HCT116 (cell line): Measurements from ENCODE around the gene SPEN. TPM values are rescaled to one million over a fixed set of nuclear protein-coding genes. Genes with fewer than 3 reads are reported as not detected.

Experiments used
- ATAC-seq: fragments of 200-7000 bp; cut with Tn5 transposase; 2 replicates; pipeline ENCODE4 v1.9.1; 2020; ENCODE audit warnings: mild to moderate bottlenecking, moderate library complexity
- BruUV-seq: library from RNA; stranded (reverse); fragments of 400-500 nt; replicated peaks from 2 replicates; lab custom pipeline; 2021; lab: Mats Ljungman, UMichigan
- CTCF ChIA-PET: fragments of 300-600 bp; sonication (Branson Sonifier 250); formaldehyde crosslinking; loops from one replicate; lab custom pipeline; 2021; ENCODE audit warnings: antibody characterized with exemption; lab: Charles Lee
- POLR2A ChIA-PET: fragments of 300-600, 350-600 bp; sonication (Branson Sonifier 250); formaldehyde crosslinking; loops from one replicate; lab custom pipeline; 2021; ENCODE audit warnings: antibody characterized with exemption; lab: Charles Lee
- RAD21 ChIA-PET, 2 experiments: fragments of 300-600 bp; sonication (Branson Sonifier 250); formaldehyde crosslinking; loops; one replicate each; lab custom pipeline; 2023; ENCODE audit warnings: low total read pairs in 2 of 2; ENCODE audit not compliant: uncharacterized antibody in 2 of 2, unreplicated experiment in 2 of 2, low non-redundant PET in 1 of 2; lab: Charles Lee
- DNase-seq: peaks from one replicate; pipeline ENCODE4 v3.0.0-alpha.2; 2010; ENCODE audit warnings: low read depth, low spot score
- H2AFZ ChIP-seq: fragments of 200-600 bp; shearing (Covaris generic), sonication (generic); 2 replicates; pipeline ENCODE4 v1.6.1; 2017; ENCODE audit warnings: low read depth, mixed run types, mixed read lengths, antibody characterized with exemption, low read length; ENCODE audit not compliant: poor library complexity, severe bottlenecking
- H3K27ac ChIP-seq: 2 replicates; pipeline ENCODE4 v1.5.1; 2012; ENCODE audit warnings: low read depth, low read length
- H3K27me3 ChIP-seq: fragments of 200-600 bp; sonication (generic); 2 replicates; pipeline ENCODE4 v1.6.1; 2016; ENCODE audit warnings: mixed run types, low read length, mixed read lengths; ENCODE audit not compliant: insufficient read depth
- H3K36me3 ChIP-seq, 2 experiments: fragments of 200-500 bp in 1 of 2; fragments of 200-600 bp in 1 of 2; sonication (Bioruptor generic) in 1 of 2; sonication (generic) in 1 of 2; 2 replicates each; pipeline versions ENCODE4 v1.5.1 to v1.6.1; 2014 to 2016; ENCODE audit warnings: low read length in 2 of 2, inconsistent platforms in 1 of 2, mixed read lengths in 1 of 2, mixed run types in 1 of 2; ENCODE audit not compliant: insufficient read depth in 2 of 2, control insufficient read depth in 1 of 2
- H3K4me1 ChIP-seq, 2 experiments: fragments of 200-600 bp in 1 of 2; sonication (generic) in 1 of 2; 2 replicates each; pipeline versions ENCODE4 v1.5.1 to v1.6.1; 2012 to 2017; ENCODE audit warnings: low read length in 2 of 2, inconsistent platforms in 1 of 2, mild to moderate bottlenecking in 1 of 2, mixed read lengths in 1 of 2, mixed run types in 1 of 2, moderate library complexity in 1 of 2; ENCODE audit not compliant: insufficient read depth in 2 of 2, control insufficient read depth in 1 of 2
- H3K4me2 ChIP-seq: fragments of 200-600 bp; sonication (generic); 2 replicates; pipeline ENCODE4 v1.6.1; 2017; ENCODE audit warnings: mixed run types, low read length, mixed read lengths
- H3K4me3 ChIP-seq, 2 experiments: fragments of 200-600 bp in 1 of 2; sonication (generic) in 1 of 2; replicated peaks in 1 of 2; 2 replicates each; pipeline ENCODE4 v1.5.1; 2011 to 2016; ENCODE audit warnings: low read length in 2 of 2, control low read depth in 1 of 2, low read depth in 1 of 2, mild to moderate bottlenecking in 1 of 2, mixed read lengths in 1 of 2, mixed run types in 1 of 2
- H3K79me2 ChIP-seq: fragments of 200-600 bp; sonication (generic); 2 replicates; pipeline ENCODE4 v1.6.1; 2017; ENCODE audit warnings: mild to moderate bottlenecking, mixed run types, low read length, moderate library complexity, mixed read lengths; ENCODE audit not compliant: insufficient read depth
- H3K9ac ChIP-seq: fragments of 200-600 bp; sonication (generic); 2 replicates; pipeline ENCODE4 v1.6.1; 2016; ENCODE audit warnings: low read length, mixed read lengths
- H3K9me2 ChIP-seq: fragments of 200-600 bp; sonication (generic), shearing (Covaris generic); 2 replicates; pipeline ENCODE4 v1.6.1; 2017; ENCODE audit warnings: mixed run types, mild to moderate bottlenecking, moderate library complexity; ENCODE audit not compliant: insufficient read depth
- H3K9me3 ChIP-seq, 2 experiments: fragments of 200-500 bp in 1 of 2; fragments of 200-600 bp in 1 of 2; sonication (Bioruptor generic) in 1 of 2; sonication (generic) in 1 of 2; 2 replicates each; pipeline ENCODE4 v1.6.1; 2014 to 2017; ENCODE audit warnings: low read length in 2 of 2, mixed read lengths in 2 of 2, inconsistent platforms in 1 of 2, low read depth in 1 of 2, mild to moderate bottlenecking in 1 of 2, mixed run types in 1 of 2, moderate library complexity in 1 of 2; ENCODE audit not compliant: control insufficient read depth in 1 of 2, insufficient read depth in 1 of 2
- H4K20me1 ChIP-seq: fragments of 200-600 bp; sonication (generic), shearing (Covaris generic); 2 replicates; pipeline ENCODE4 v1.6.1; 2017; ENCODE audit warnings: mixed run types, mild to moderate bottlenecking, moderate library complexity; ENCODE audit not compliant: insufficient read depth
- CBX3 ChIP-seq: IDR thresholded peaks from 2 replicates; pipeline ENCODE4 v1.6.1; 2012; ENCODE audit warnings: low read depth
- CEBPB ChIP-seq: IDR thresholded peaks from 2 replicates; pipeline ENCODE4 v1.6.1; 2012; ENCODE audit warnings: low read depth
- EZH2 ChIP-seq: fragments of 200-600 bp; sonication (generic); IDR thresholded peaks from 2 replicates; pipeline ENCODE4 v1.6.1; 2017; ENCODE audit warnings: antibody characterized with exemption, mixed run types
- FOSL1 ChIP-seq: IDR thresholded peaks from 2 replicates; pipeline ENCODE4 v1.6.1; 2012; ENCODE audit warnings: low read depth
- JUND ChIP-seq: IDR thresholded peaks from 2 replicates; pipeline ENCODE4 v1.6.1; 2012
- POLR2A ChIP-seq: IDR thresholded peaks from 2 replicates; pipeline ENCODE4 v1.7.0; 2011; ENCODE audit warnings: borderline replicate concordance; ENCODE audit not compliant: insufficient read depth, insufficient read length; ENCODE audit errors: extremely low read depth
- POLR2AphosphoS5 ChIP-seq: IDR thresholded peaks from 2 replicates; pipeline ENCODE4 v1.6.1; 2011; ENCODE audit warnings: mild to moderate bottlenecking, low read depth, low read length, moderate library complexity
- SIN3A ChIP-seq: IDR thresholded peaks from 2 replicates; pipeline ENCODE4 v1.6.1; 2012; ENCODE audit warnings: low read depth
- SP1 ChIP-seq: IDR thresholded peaks from 2 replicates; pipeline ENCODE4 v1.6.1; 2012; ENCODE audit warnings: low read depth
- SRF ChIP-seq: IDR thresholded peaks from 2 replicates; pipeline ENCODE4 v1.6.1; 2012; ENCODE audit warnings: low read depth
- TCF7L2 ChIP-seq: IDR thresholded peaks from 2 replicates; pipeline ENCODE4 v1.7.0; 2011; ENCODE audit warnings: borderline replicate concordance, inconsistent platforms; ENCODE audit not compliant: insufficient read depth, insufficient read length; ENCODE audit errors: extremely low read depth
- ZFX ChIP-seq: fragments of 450-650 bp; IDR thresholded peaks from 2 replicates; pipeline ENCODE4 v1.6.1; 2017
- ZNF274 ChIP-seq: fragments of 200-500 bp; sonication (Bioruptor generic); IDR thresholded peaks from 2 replicates; pipeline ENCODE4 v1.6.1; 2014; ENCODE audit warnings: mild to moderate bottlenecking, low read depth, low read length, inconsistent platforms
- intact Hi-C: fragments of 100-400 bp; cut with micrococcal nuclease; formaldehyde crosslinking; loops from 2 replicates; pipeline ENCODE4 v1.10.0; 2022
- total RNA-seq: library from RNA; stranded (reverse); gene quantifications from one replicate; pipeline ENCODE4 v1.2.1, GENCODE V29; 2021; ENCODE audit not compliant: unreplicated experiment
- TF ChIP-seq, protein P1 (sequence below): IDR thresholded peaks from 2 replicates; pipeline ENCODE4 v1.6.1; 2012
- TF ChIP-seq, protein P2 (sequence below): IDR thresholded peaks from 2 replicates; pipeline ENCODE4 v1.6.1; 2011; ENCODE audit warnings: mild to moderate bottlenecking, low read length, moderate library complexity; ENCODE audit not compliant: insufficient replicate concordance; ENCODE audit errors: extremely low read depth

SPEN gene
- total RNA-seq, 1 experiment from 2014 or later, result 58.6 TPM

DNA sequence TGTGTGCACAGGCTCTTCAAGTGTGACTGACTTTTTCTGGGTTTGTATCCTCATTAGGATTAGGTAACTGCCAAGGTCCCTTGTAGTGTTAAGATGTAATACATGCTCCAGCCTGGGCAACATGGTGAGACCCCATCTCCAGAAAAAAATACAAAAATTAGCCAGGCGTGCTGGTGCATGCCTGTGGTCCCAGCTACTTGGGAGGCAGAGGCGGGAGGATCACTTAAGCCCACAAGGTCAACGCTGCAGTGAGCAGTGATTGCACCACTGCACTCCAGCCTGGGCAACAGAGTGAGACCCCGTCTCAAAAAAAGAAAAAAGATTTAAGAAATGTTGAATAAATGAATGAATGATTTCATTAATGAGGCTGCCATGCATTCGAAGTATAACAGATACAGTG is 113.3 kb downstream of the SPEN start:
- ATAC-seq, result no peak
- Histone ChIP-seq H3K4me2 (no peak overlapping the region), H3K4me1 (peaks cover 0 to 8% of the 10 kb centered on the region in 2 experiments; a peak in 2 of 4 replicates), H3K79me2 (peaks cover 32% of the 10 kb centered on the region), H3K9me3 (no peaks in the 10 kb centered on the region), H3K9ac (no peak overlapping the region), H2AFZ (no peak overlapping the region), H3K27me3 (no peaks in the 10 kb centered on the region), H3K27ac (no peak overlapping the region), H3K36me3 (no peaks in the 10 kb centered on the region), H3K9me2 (no peaks in the 10 kb centered on the region), H3K4me3 (no peak overlapping the region), H4K20me1 (no peaks in the 10 kb centered on the region)
- ChIA-PET RAD21 (no interaction called here), CTCF (no interaction called here), POLR2A (no interaction called here)
- DNase-seq, result no peak
- TF ChIP-seq, protein P1, sequence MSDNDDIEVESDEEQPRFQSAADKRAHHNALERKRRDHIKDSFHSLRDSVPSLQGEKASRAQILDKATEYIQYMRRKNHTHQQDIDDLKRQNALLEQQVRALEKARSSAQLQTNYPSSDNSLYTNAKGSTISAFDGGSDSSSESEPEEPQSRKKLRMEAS, result no peak
- TF ChIP-seq CEBPB (no peak), EZH2 (no peak), ZFX (no peak), FOSL1 (no peak), CBX3 (no peak), JUND (no peak), POLR2AphosphoS5 (no peak), POLR2A (no peak), SRF (no peak), SIN3A (no peak), TCF7L2 (no peak), SP1 (no peak), ZNF274 (no peak)
- TF ChIP-seq, protein P2, sequence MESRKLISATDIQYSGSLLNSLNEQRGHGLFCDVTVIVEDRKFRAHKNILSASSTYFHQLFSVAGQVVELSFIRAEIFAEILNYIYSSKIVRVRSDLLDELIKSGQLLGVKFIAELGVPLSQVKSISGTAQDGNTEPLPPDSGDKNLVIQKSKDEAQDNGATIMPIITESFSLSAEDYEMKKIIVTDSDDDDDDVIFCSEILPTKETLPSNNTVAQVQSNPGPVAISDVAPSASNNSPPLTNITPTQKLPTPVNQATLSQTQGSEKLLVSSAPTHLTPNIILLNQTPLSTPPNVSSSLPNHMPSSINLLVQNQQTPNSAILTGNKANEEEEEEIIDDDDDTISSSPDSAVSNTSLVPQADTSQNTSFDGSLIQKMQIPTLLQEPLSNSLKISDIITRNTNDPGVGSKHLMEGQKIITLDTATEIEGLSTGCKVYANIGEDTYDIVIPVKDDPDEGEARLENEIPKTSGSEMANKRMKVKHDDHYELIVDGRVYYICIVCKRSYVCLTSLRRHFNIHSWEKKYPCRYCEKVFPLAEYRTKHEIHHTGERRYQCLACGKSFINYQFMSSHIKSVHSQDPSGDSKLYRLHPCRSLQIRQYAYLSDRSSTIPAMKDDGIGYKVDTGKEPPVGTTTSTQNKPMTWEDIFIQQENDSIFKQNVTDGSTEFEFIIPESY, result no peak
- intact Hi-C loops, result no loop called here
- BruUV-seq, result no TSS peak
